ENCODE results near the gene CBX8.
A peak's percentile ranks its signal among the peaks of the same experiment; 100 is the strongest.

GRCh38 chr17:79842136-79842655, 45.3 kb upstream of the CBX8 start:
- no peak for TF ChIP-seq POLR2A (IDR thresholded peaks at IDR 0.05; ENCODE audit: low read depth, low read length)
- TF ChIP-seq CTCF (IDR thresholded peaks at IDR 0.05; ENCODE audit: extremely low read depth in 1 of 2, insufficient read depth in 1 of 2, low read depth in 1 of 2, low read length in 2 of 2) = no peak
- TF ChIP-seq JUN (IDR thresholded peaks at IDR 0.05; ENCODE audit: borderline replicate concordance, insufficient read depth, insufficient read length, low read depth) = no peak
- no peak for TF ChIP-seq POLR2AphosphoS5 (IDR thresholded peaks at IDR 0.05; ENCODE audit: insufficient read depth, low read depth, low read length)
- TF ChIP-seq GATA2 (IDR thresholded peaks at IDR 0.05; ENCODE audit: insufficient read depth, insufficient read length, low read depth, low read length) = no peak
- peak; percentile 97 for TF ChIP-seq EZH2 (IDR thresholded peaks at IDR 0.05; ENCODE audit: borderline replicate concordance, low read depth, low read length, severe bottlenecking)
- no peak for TF ChIP-seq MAX (IDR thresholded peaks at IDR 0.05; ENCODE audit: insufficient read depth, insufficient read length)
- no peak for TF ChIP-seq FOS (IDR thresholded peaks at IDR 0.05; ENCODE audit: borderline replicate concordance, insufficient read depth, low read length)
- TF ChIP-seq MYC (IDR thresholded peaks at IDR 0.05; ENCODE audit: low read depth, low read length) = no peak
